ENCODE data around the gene ITM2B. TPM values are rescaled to one million over a fixed set of nuclear protein-coding genes. Genes with fewer than 3 reads are reported as not detected.
A peak's percentile ranks its signal among the peaks of the same experiment; 100 is the strongest.

ITM2B gene
- total RNA-seq, 1 experiment from 2014 or later, result 178 TPM

- DNase-seq (ENCODE audit: low spot score), result no peak
- ChIA-PET POLR2A (interaction anchor here (1.8 kb wide), 1 partner anchor 197 kb away, joined by 6 read pairs; the partner anchor contains the start of gene NUDT15), CTCF (interaction anchor here (1.2 to 2.3 kb wide), 2 partner anchors 52 to 108 kb away, joined by 4 to 8 read pairs; no protein-coding TSS in a partner anchor)
- Mint-ChIP-seq H3K27me3 (ENCODE audit: low read depth) (peaks cover 15% of the 10 kb centered on the region), H3K4me1 (peaks cover 53% of the 10 kb centered on the region), H3K36me3 (no peaks in the 10 kb centered on the region), H3K9me3 (no peaks in the 10 kb centered on the region), H3K4me3 (peak overlapping the region; percentile 93), H3K27ac (peak overlapping the region; percentile 93)
- TF ChIP-seq NR3C1 (CRISPR knock-in tag; conservative IDR thresholded peaks at IDR 0.05; ENCODE audit: low read depth) (no peak), ZBTB21 (CRISPR knock-in tag; IDR thresholded peaks at IDR 0.05; ENCODE audit: borderline replicate concordance) (no peak), FOXK1 (CRISPR knock-in tag; IDR thresholded peaks at IDR 0.05) (no peak), ZNF396 (CRISPR knock-in tag; IDR thresholded peaks at IDR 0.05; ENCODE audit: borderline replicate concordance) (no peak), STAT6 (CRISPR knock-in tag; conservative IDR thresholded peaks at IDR 0.05; ENCODE audit: low read depth) (no peak), HMGXB4 (CRISPR knock-in tag; IDR thresholded peaks at IDR 0.05) (no peak), NR1H2 (CRISPR knock-in tag; IDR thresholded peaks at IDR 0.05) (no peak), JAZF1 (CRISPR knock-in tag; IDR thresholded peaks at IDR 0.05) (no peak), OVOL2 (CRISPR knock-in tag; IDR thresholded peaks at IDR 0.05; ENCODE audit: borderline replicate concordance) (no peak)
- TF ChIP-seq, protein P1, sequence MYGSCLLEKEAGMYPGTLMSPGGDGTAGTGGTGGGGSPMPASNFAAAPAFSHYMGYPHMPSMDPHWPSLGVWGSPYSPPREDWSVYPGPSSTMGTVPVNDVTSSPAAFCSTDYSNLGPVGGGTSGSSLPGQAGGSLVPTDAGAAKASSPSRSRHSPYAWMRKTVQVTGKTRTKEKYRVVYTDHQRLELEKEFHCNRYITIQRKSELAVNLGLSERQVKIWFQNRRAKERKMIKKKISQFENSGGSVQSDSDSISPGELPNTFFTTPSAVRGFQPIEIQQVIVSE (CRISPR knock-in tag; IDR thresholded peaks at IDR 0.05; ENCODE audit: borderline replicate concordance), result no peak
- no peak for ATAC-seq
These were observed 1.7 kb downstream of the ITM2B start for GRCh38 chr13:48234566-48235340.

- ATAC-seq, result peak; percentile 48
- CTCF ChIA-PET, result interaction anchor here (0.7 to 2.3 kb wide), 4 partner anchors 53 to 109 kb away, joined by 3 to 8 read pairs (median 4); no protein-coding TSS in a partner anchor
- POLR2A ChIA-PET, result interaction anchor here (1.8 kb wide), 1 partner anchor 198 kb away, joined by 6 read pairs; the partner anchor contains the start of gene NUDT15
- H3K4me1 Mint-ChIP-seq, result peaks cover 53% of the 10 kb centered on the region
- H3K4me3 Mint-ChIP-seq, result peak overlapping the region; percentile 93
- no peaks in the 10 kb centered on the region for H3K36me3 Mint-ChIP-seq
- H3K27me3 Mint-ChIP-seq (ENCODE audit: low read depth), result peaks cover 15% of the 10 kb centered on the region
- H3K9me3 Mint-ChIP-seq, result no peaks in the 10 kb centered on the region
- peak overlapping the region; percentile 93 for H3K27ac Mint-ChIP-seq
- DNase-seq (ENCODE audit: low spot score), result no peak
- TF ChIP-seq FOXJ3 (CRISPR knock-in tag; IDR thresholded peaks at IDR 0.05; ENCODE audit: borderline replicate concordance) (no peak), NR1H2 (CRISPR knock-in tag; IDR thresholded peaks at IDR 0.05) (no peak), TCF7 (CRISPR knock-in tag; IDR thresholded peaks at IDR 0.05; ENCODE audit: low read depth) (no peak), ATF3 (CRISPR knock-in tag; conservative IDR thresholded peaks at IDR 0.05) (no peak), HMGA2 (CRISPR knock-in tag; IDR thresholded peaks at IDR 0.05) (no peak), ZNF512 (CRISPR knock-in tag; IDR thresholded peaks at IDR 0.05; ENCODE audit: borderline replicate concordance) (no peak), ZNF121 (CRISPR knock-in tag; IDR thresholded peaks at IDR 0.05) (no peak)
- TF ChIP-seq, protein P2, sequence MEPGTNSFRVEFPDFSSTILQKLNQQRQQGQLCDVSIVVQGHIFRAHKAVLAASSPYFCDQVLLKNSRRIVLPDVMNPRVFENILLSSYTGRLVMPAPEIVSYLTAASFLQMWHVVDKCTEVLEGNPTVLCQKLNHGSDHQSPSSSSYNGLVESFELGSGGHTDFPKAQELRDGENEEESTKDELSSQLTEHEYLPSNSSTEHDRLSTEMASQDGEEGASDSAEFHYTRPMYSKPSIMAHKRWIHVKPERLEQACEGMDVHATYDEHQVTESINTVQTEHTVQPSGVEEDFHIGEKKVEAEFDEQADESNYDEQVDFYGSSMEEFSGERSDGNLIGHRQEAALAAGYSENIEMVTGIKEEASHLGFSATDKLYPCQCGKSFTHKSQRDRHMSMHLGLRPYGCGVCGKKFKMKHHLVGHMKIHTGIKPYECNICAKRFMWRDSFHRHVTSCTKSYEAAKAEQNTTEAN (CRISPR knock-in tag; IDR thresholded peaks at IDR 0.05), result no peak
- TF ChIP-seq, protein P3, sequence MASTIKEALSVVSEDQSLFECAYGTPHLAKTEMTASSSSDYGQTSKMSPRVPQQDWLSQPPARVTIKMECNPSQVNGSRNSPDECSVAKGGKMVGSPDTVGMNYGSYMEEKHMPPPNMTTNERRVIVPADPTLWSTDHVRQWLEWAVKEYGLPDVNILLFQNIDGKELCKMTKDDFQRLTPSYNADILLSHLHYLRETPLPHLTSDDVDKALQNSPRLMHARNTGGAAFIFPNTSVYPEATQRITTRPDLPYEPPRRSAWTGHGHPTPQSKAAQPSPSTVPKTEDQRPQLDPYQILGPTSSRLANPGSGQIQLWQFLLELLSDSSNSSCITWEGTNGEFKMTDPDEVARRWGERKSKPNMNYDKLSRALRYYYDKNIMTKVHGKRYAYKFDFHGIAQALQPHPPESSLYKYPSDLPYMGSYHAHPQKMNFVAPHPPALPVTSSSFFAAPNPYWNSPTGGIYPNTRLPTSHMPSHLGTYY (CRISPR knock-in tag; IDR thresholded peaks at IDR 0.05), result no peak
- TF ChIP-seq, protein P4, sequence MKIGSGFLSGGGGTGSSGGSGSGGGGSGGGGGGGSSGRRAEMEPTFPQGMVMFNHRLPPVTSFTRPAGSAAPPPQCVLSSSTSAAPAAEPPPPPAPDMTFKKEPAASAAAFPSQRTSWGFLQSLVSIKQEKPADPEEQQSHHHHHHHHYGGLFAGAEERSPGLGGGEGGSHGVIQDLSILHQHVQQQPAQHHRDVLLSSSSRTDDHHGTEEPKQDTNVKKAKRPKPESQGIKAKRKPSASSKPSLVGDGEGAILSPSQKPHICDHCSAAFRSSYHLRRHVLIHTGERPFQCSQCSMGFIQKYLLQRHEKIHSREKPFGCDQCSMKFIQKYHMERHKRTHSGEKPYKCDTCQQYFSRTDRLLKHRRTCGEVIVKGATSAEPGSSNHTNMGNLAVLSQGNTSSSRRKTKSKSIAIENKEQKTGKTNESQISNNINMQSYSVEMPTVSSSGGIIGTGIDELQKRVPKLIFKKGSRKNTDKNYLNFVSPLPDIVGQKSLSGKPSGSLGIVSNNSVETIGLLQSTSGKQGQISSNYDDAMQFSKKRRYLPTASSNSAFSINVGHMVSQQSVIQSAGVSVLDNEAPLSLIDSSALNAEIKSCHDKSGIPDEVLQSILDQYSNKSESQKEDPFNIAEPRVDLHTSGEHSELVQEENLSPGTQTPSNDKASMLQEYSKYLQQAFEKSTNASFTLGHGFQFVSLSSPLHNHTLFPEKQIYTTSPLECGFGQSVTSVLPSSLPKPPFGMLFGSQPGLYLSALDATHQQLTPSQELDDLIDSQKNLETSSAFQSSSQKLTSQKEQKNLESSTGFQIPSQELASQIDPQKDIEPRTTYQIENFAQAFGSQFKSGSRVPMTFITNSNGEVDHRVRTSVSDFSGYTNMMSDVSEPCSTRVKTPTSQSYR (CRISPR knock-in tag; IDR thresholded peaks at IDR 0.05), result no peak
These were observed 2.5 kb downstream of the ITM2B start for GRCh38 chr13:48235341-48236135.
